Naive thymus-derived CD4-positive, alpha-beta T cell (primary cell): ENCODE results near the gene FNTB. TPM values are rescaled to one million over a fixed set of nuclear protein-coding genes. Genes with fewer than 3 reads are reported as not detected.
A peak's percentile ranks its signal among the peaks of the same experiment; 100 is the strongest.

ENCODE experiments used
- ATAC-seq: fragments of 150-1000 bp; cut with Tn5 transposase; 2 replicates; pipeline ENCODE4 v1.10.0; 2021; ENCODE audit warnings: mild to moderate bottlenecking, moderate library complexity
- CTCF ChIA-PET: fragments of 350-600 bp; sonication (Branson Sonifier 250); formaldehyde crosslinking; loops from one replicate; lab custom pipeline; 2021; ENCODE audit warnings: antibody characterized with exemption; lab: Charles Lee
- POLR2A ChIA-PET: fragments of 350-600 bp; sonication (Branson Sonifier 250); formaldehyde crosslinking; loops from one replicate; lab custom pipeline; 2021; ENCODE audit warnings: antibody characterized with exemption, inconsistent platforms; lab: Charles Lee
- DNase-seq, 9 donors: peaks; one replicate each; pipeline versions ENCODE4 v3.0.0 to v3.0.0-alpha.2; 2020 to 2022; ENCODE audit warnings: mixed read lengths in 1 of 9
- H3K27ac ChIP-seq: one replicate; pipeline ENCODE4 v1.7.0; 2013; ENCODE audit warnings: mild to moderate bottlenecking, low read depth, low read length, moderate library complexity
- H3K27me3 ChIP-seq, 2 donors: one replicate each; pipeline ENCODE4 v1.7.0; 2013; ENCODE audit warnings: low read length in 2 of 2, mild to moderate bottlenecking in 2 of 2, moderate library complexity in 2 of 2; ENCODE audit not compliant: control insufficient read depth in 2 of 2, insufficient read depth in 2 of 2
- H3K36me3 ChIP-seq, 3 experiments: 1 replicate in 2 of 3; 2 replicates in 1 of 3; pipeline ENCODE4 v1.7.0; 2013; ENCODE audit warnings: low read length in 3 of 3, mild to moderate bottlenecking in 3 of 3, moderate library complexity in 1 of 3; ENCODE audit not compliant: insufficient read depth in 3 of 3, control insufficient read depth in 2 of 3
- H3K4me1 ChIP-seq, 2 donors: one replicate each; pipeline ENCODE4 v1.7.0; 2013; ENCODE audit warnings: low read length in 2 of 2, mild to moderate bottlenecking in 2 of 2, moderate library complexity in 1 of 2; ENCODE audit not compliant: control insufficient read depth in 2 of 2, insufficient read depth in 2 of 2
- H3K4me3 ChIP-seq: 2 replicates; pipeline ENCODE4 v1.7.0; 2013; ENCODE audit warnings: mild to moderate bottlenecking, low read length
- H3K9me3 ChIP-seq, 3 experiments: 1 replicate in 2 of 3; 2 replicates in 1 of 3; pipeline ENCODE4 v1.7.0; 2013; ENCODE audit warnings: low read length in 3 of 3; ENCODE audit not compliant: control insufficient read depth in 2 of 3
- H3K27ac Mint-ChIP-seq, 9 donors: one replicate each; pipeline ENCODE4 v1.8.0; 2020 to 2022; ENCODE audit warnings: mixed read lengths in 9 of 9, mild to moderate bottlenecking in 8 of 9, moderate library complexity in 5 of 9, inconsistent platforms in 2 of 9
- H3K27me3 Mint-ChIP-seq, 5 donors: one replicate each; pipeline ENCODE4 v1.8.0; 2021 to 2022; ENCODE audit warnings: mixed read lengths in 5 of 5, mild to moderate bottlenecking in 1 of 5
- H3K36me3 Mint-ChIP-seq, 5 donors: one replicate each; pipeline ENCODE4 v1.8.0; 2020 to 2022; ENCODE audit warnings: mixed read lengths in 5 of 5, mild to moderate bottlenecking in 3 of 5, inconsistent platforms in 1 of 5
- H3K4me1 Mint-ChIP-seq, 7 donors: one replicate each; pipeline ENCODE4 v1.8.0; 2020 to 2022; ENCODE audit warnings: mixed read lengths in 7 of 7, mild to moderate bottlenecking in 3 of 7, inconsistent platforms in 1 of 7
- H3K4me3 Mint-ChIP-seq, 10 donors: one replicate each; pipeline ENCODE4 v1.8.0; 2020 to 2022; ENCODE audit warnings: mild to moderate bottlenecking in 10 of 10, mixed read lengths in 10 of 10, moderate library complexity in 6 of 10, inconsistent platforms in 2 of 10
- H3K9me3 Mint-ChIP-seq, 11 donors: one replicate each; pipeline ENCODE4 v1.8.0; 2020 to 2022; ENCODE audit warnings: mixed read lengths in 11 of 11, mild to moderate bottlenecking in 4 of 11, inconsistent platforms in 1 of 11, moderate library complexity in 1 of 11
- intact Hi-C, 2 donors: fragments of 100-400 bp; cut with micrococcal nuclease; formaldehyde crosslinking; loops; one replicate each; pipeline ENCODE4 v1.15.1; 2023
- polyA plus RNA-seq, 2 donors: library from polyadenylated mRNA; unstranded; fragments of 300-500 nt; fragmentation: Illumina TruSeq; gene quantifications; one replicate each; pipeline ENCODE4 v1.2.3, GENCODE V29; 2021
- total RNA-seq, 6 experiments: library from RNA in 5 of 6; stranded (reverse) in 5 of 6; gene quantifications; 1 replicate in 5 of 6; 2 replicates in 1 of 6; pipeline ENCODE4 v1.2.3 and lab custom pipeline; 2021 to 2026

Gene FNTB
- total and polyA plus RNA-seq, 7 experiments from 2014 or later, result 4.0 to 19.7 (median 11.3) TPM

DNA sequence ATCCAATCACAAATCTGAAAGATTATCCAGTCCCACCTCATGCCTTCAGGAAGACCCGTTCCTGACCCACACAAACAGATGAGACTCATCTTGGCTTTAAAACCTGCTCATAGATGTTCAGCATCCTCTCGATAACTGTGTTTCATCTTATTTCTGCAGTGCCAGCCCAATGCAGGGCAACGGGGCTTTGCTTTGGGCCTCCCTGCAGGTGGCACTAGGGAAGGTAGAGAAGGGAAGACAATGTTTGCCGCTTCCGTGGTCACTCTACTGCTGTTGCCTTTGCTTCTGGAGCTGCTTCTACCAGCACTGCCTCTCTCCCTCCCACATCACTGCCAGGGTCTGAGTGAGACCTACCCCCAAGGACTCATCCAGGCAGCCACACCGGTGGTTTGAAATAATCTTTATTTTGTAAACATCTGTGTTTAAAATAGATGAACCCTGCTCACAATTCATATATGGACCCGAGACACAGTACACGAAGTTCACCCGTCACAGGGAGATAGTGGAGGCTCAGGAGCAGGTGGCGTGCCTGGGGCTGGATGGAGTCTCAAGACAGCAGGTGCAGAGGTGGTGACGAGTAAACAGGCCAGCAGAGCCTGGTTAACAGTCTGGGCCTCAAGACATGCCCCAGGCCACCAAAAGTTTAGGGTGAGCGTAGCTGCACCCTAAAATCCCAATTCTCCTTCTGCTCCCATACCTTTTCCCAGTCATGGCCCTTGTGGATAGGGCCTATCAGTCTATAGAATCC is 41.1 kb upstream of the FNTB start:
- Mint-ChIP-seq H3K36me3 (peaks cover 5 to 62% (median 21%) of the 10 kb centered on the region in 5 donors), H3K9me3 (no peaks in the 10 kb centered on the region), H3K4me1 (peaks cover 16 to 69% (median 55%) of the 10 kb centered on the region in 7 donors), H3K4me3 (no peak overlapping the region), H3K27ac (peak overlapping the region in 7 of 9 donors; percentile 10 to 80 (median 53)), H3K27me3 (no peaks in the 10 kb centered on the region)
- peaks cover 0 to 27% (median 0%) of the 10 kb centered on the region in 3 experiments for H3K36me3 ChIP-seq
- peak in 1 of 9 donors; percentile 8 for DNase-seq
- peaks cover 0 to 10% of the 10 kb centered on the region in 2 donors for H3K4me1 ChIP-seq
- ChIA-PET POLR2A (interaction anchor here (0.8 kb wide), 2 partner anchors 18 to 30 kb away, joined by 3 read pairs; no protein-coding TSS in a partner anchor), CTCF (interaction anchor here (0.6 kb wide), 1 partner anchor 470 kb away, joined by 3 read pairs; no protein-coding TSS in a partner anchor)
- intact Hi-C loops, result loop anchor here in 1 of 2 donors (1.0 kb wide), 1 partner anchor 8 kb away; no protein-coding TSS in a partner anchor
- no peak overlapping the region for H3K4me3 ChIP-seq
- no peak overlapping the region for H3K27ac ChIP-seq
- ATAC-seq, result no peak
- H3K9me3 ChIP-seq, result no peaks in the 10 kb centered on the region
- H3K27me3 ChIP-seq, result no peaks in the 10 kb centered on the region

DNA sequence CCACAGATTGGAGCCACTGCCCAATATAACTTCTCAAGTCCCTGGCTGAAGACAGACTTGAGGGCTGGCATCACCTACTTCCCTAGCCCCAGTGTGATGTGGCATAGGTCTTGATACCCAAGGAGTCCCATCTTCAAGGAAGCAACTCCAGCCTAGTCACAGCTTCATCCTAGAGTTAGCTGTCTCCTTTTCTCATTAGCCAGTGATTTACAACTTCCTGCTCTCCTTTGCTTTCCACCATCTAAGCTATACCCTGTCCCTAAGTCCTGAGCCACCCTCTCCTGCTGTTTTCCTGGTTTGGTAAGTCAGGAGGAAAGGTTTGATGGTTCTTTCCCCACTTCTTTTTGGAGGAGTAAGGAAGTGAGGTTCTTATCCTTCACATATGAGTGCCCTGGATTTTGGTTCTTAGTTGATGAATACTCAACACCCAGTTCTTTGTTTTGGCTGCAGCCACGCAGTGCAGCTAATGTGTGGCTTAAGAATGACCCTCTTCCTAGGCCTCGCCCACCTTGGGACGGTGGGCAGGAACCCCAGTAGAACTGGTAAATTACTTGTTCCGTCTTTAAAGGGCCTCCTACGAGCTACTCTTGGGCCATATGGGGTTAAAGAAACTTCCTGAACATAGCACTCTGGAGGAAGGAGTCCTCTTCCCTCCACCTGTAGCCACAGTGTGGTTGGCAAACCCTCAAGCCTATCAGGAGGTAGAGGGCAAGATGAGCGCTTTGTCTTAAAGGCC is 40.2 kb upstream of the FNTB start:
- H3K4me3 Mint-ChIP-seq, result no peak overlapping the region
- H3K9me3 Mint-ChIP-seq, result no peaks in the 10 kb centered on the region
- intact Hi-C loops, result no loop called here
- Histone ChIP-seq H3K27me3 (no peaks in the 10 kb centered on the region), H3K4me1 (peaks cover 0 to 10% of the 10 kb centered on the region in 2 donors), H3K36me3 (peaks cover 0 to 36% (median 0%) of the 10 kb centered on the region in 3 experiments), H3K4me3 (no peak overlapping the region), H3K9me3 (no peaks in the 10 kb centered on the region), H3K27ac (no peak overlapping the region)
- POLR2A ChIA-PET, result interaction anchor here (0.8 to 1.2 kb wide), 3 partner anchors 12 to 31 kb away, joined by 3 to 4 read pairs (median 3); no protein-coding TSS in a partner anchor
- H3K27ac Mint-ChIP-seq, result peak overlapping the region in 4 of 9 donors; percentile 33 to 80 (median 58)
- no peaks in the 10 kb centered on the region for H3K27me3 Mint-ChIP-seq
- no peak for DNase-seq
- no peak for ATAC-seq
- H3K4me1 Mint-ChIP-seq, result peaks cover 12 to 61% (median 51%) of the 10 kb centered on the region in 7 donors
- peaks cover 8 to 67% (median 17%) of the 10 kb centered on the region in 5 donors for H3K36me3 Mint-ChIP-seq
- CTCF ChIA-PET, result interaction anchor here (0.6 kb wide), 1 partner anchor 469 kb away, joined by 3 read pairs; no protein-coding TSS in a partner anchor

DNA sequence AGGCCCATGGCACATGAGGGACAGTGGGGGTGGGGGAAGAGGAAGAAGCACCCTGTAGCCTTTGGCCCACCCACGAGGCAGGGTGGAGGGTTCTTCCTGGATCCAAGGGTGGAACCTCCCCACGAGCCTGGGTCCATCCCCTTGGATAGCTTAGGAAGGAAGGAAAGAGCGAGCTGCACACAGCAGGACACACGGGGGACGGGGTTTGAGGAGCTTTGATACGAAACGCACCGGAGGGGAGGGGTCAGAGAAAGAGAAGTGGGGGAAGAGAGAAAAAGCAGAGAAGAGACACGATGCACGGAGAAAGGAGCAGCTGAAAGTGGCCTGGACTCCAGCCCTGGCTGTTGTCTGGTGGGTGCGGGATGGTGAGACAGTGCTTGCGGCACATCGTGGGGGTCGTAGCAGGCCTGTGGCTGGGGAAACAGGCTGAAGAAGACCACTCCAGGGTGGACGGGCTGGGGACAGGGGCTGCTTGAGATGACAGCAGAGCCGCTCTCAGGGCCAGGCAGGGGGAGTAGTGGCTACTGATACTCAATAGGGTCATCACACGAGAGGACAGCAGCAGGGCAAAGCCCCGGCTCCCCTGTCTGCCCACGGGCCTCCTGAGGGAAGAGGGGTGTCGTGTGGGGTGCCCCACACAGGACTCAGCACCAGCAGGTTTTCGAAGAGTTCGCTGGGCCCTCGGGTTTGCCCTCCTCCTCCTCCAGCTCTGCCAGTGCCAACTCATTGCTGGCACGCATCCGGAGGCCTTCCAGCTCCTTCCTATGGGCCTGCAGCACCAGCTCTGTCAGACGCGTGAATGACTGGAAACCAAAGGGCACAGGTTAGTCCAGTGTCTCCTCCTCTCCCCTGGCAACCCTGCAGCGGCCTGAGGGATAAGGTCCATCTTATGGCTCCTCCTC is 38.7 kb upstream of the FNTB start:
- no peak overlapping the region for H3K4me3 Mint-ChIP-seq
- peaks cover 14 to 59% (median 45%) of the 10 kb centered on the region in 7 donors for H3K4me1 Mint-ChIP-seq
- Histone ChIP-seq H3K36me3 (peaks cover 0 to 42% (median 0%) of the 10 kb centered on the region in 3 experiments), H3K27me3 (no peaks in the 10 kb centered on the region), H3K4me3 (no peak overlapping the region), H3K27ac (no peak overlapping the region), H3K9me3 (no peaks in the 10 kb centered on the region), H3K4me1 (peaks cover 0 to 10% of the 10 kb centered on the region in 2 donors)
- peak overlapping the region in 2 of 9 donors; percentile 9 to 56 for H3K27ac Mint-ChIP-seq
- H3K36me3 Mint-ChIP-seq, result peaks cover 8 to 76% (median 17%) of the 10 kb centered on the region in 5 donors
- DNase-seq, result no peak
- no peaks in the 10 kb centered on the region for H3K27me3 Mint-ChIP-seq
- POLR2A ChIA-PET, result interaction anchor here (0.8 to 1.2 kb wide), 3 partner anchors 10 to 36 kb away, joined by 3 to 4 read pairs (median 3); no protein-coding TSS in a partner anchor
- no peak for ATAC-seq
- no peaks in the 10 kb centered on the region for H3K9me3 Mint-ChIP-seq
- CTCF ChIA-PET, result interaction anchor here (0.6 kb wide), 1 partner anchor 51 kb away, joined by 3 read pairs; no protein-coding TSS in a partner anchor
- intact Hi-C loops, result no loop called here

DNA sequence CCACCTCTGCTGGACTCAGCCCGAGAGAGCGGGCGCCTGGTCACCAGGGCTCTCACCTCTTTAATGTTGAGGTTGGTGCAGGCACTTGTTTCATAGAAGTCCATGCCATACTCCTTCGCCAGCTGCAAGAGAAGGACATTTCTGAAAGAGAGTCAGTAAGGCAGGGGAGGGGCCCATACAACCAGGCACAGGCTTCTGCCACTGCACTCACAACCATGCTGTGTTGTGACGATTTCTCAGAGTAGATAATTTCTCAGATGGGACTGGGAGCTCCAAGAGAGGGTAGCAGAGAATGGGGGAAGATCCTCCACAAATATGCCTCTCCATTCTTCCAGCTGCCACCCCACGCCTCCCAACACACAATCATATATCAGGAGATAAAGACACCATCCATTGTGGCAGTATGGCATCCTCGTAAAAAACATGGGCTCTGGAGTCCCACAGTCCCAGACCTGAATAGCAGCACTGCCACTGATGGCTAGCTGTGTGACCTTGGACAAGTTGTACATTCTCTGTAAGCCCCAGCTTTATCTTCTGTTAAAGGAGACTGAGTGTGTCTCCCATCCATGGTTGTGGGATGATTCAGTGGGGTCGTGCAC is 38.0 kb upstream of the FNTB start:
- no peak overlapping the region for H3K4me3 Mint-ChIP-seq
- ChIA-PET CTCF (no interaction called here), POLR2A (interaction anchor here (0.8 kb wide), 1 partner anchor 35 kb away, joined by 3 read pairs; no protein-coding TSS in a partner anchor)
- no peak overlapping the region for H3K27ac ChIP-seq
- DNase-seq (no peak), ATAC-seq (no peak)
- intact Hi-C loops, result no loop called here
- peaks cover 14 to 54% (median 44%) of the 10 kb centered on the region in 7 donors for H3K4me1 Mint-ChIP-seq
- H3K4me3 ChIP-seq, result no peak overlapping the region
- no peaks in the 10 kb centered on the region for H3K27me3 ChIP-seq
- H3K9me3 Mint-ChIP-seq, result no peaks in the 10 kb centered on the region
- H3K36me3 Mint-ChIP-seq, result peaks cover 8 to 76% (median 17%) of the 10 kb centered on the region in 5 donors
- H3K27me3 Mint-ChIP-seq, result no peaks in the 10 kb centered on the region
- peaks cover 0 to 9% of the 10 kb centered on the region in 2 donors for H3K4me1 ChIP-seq
- peak overlapping the region in 1 of 9 donors; percentile 66 for H3K27ac Mint-ChIP-seq
- H3K36me3 ChIP-seq, result peaks cover 0 to 42% (median 0%) of the 10 kb centered on the region in 3 experiments
- H3K9me3 ChIP-seq, result no peaks in the 10 kb centered on the region

DNA sequence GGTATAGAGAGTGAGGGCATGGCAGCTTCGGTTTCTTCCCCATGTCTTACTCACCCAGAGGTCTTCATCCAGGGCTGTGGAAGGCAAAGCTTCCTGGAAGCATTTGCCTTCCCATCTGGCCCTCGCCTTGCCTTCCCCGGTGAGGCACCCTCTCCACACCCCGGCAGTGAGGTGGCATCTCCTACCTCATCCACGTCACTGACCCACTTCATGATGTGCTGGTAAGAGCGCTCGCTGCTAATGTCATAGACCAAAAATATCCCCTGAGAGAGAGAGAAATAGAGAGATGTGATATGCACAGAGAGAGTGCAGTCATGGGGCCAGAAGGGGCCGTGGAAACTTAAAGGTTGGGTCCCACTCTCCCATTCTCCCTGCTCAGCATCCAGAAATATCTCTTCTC is 35.8 kb upstream of the FNTB start:
- intact Hi-C loops, result no loop called here
- Histone ChIP-seq H3K4me3 (no peak overlapping the region), H3K4me1 (no peaks in the 10 kb centered on the region), H3K36me3 (peaks cover 0 to 34% (median 0%) of the 10 kb centered on the region in 3 experiments), H3K9me3 (no peaks in the 10 kb centered on the region), H3K27me3 (no peaks in the 10 kb centered on the region), H3K27ac (no peak overlapping the region)
- ChIA-PET CTCF (no interaction called here), POLR2A (no interaction called here)
- peaks cover 3 to 74% (median 11%) of the 10 kb centered on the region in 5 donors for H3K36me3 Mint-ChIP-seq
- no peak overlapping the region for H3K4me3 Mint-ChIP-seq
- H3K27ac Mint-ChIP-seq, result peak overlapping the region in 2 of 9 donors; percentile 6 to 47
- H3K27me3 Mint-ChIP-seq, result no peaks in the 10 kb centered on the region
- peaks cover 19 to 40% (median 33%) of the 10 kb centered on the region in 7 donors for H3K4me1 Mint-ChIP-seq
- H3K9me3 Mint-ChIP-seq, result no peaks in the 10 kb centered on the region
- DNase-seq, result no peak
- no peak for ATAC-seq
